Activated CD4-positive, alpha-beta T cell treated with anti-CD3 and anti-CD28 coated beads, Interleukin-2, amount 50 U/mL, for 1 hour (primary cell): ENCODE data around the gene PTCRA.
"Not testable (repeated sequence)": the region's sequence is repeated elsewhere in the genome, so short reads cannot be mapped to it uniquely, and the experiment has no call there.

Experiments used
- DNase-seq: peaks from one replicate; pipeline ENCODE4 v3.0.0-alpha.2; 2020

PTCRA gene

GRCh38 chr6:42947950-42948349 lies 32.1 kb downstream of the PTCRA start:
- no peak for DNase-seq

GRCh38 chr6:42952389-42952788 lies 36.5 kb downstream of the PTCRA start:
- no peak for DNase-seq

GRCh38 chr6:42954405-42954804 lies 38.6 kb downstream of the PTCRA start:
- DNase-seq = not testable (repeated sequence)

- DNase-seq = no peak
Observed at GRCh38 chr6:42958125-42958524, 42.3 kb downstream of the PTCRA start.

GRCh38 chr6:42959917-42960242 lies 44.0 kb downstream of the PTCRA start:
- no peak for DNase-seq

- peak; percentile 31 for DNase-seq
Observed at GRCh38 chr6:42960243-42961019, 44.6 kb downstream of the PTCRA start, which contains the start of gene GNMT. Gene GNMT (plus strand): TSS chr6:42960754. CDS start chr6:42960768, 14 bp downstream.

- no peak for DNase-seq
Observed at GRCh38 chr6:42961020-42961470, 45.2 kb downstream of the PTCRA start.

GRCh38 chr6:42962096-42962495 lies 46.2 kb downstream of the PTCRA start:
- no peak for DNase-seq

- DNase-seq = no peak
Observed at GRCh38 chr6:42962502-42963178, 46.8 kb downstream of the PTCRA start.

- no peak for DNase-seq
Observed at GRCh38 chr6:42963179-42963854, 47.5 kb downstream of the PTCRA start.

GRCh38 chr6:42963855-42964605 lies 48.2 kb downstream of the PTCRA start:
- peak; percentile 26 for DNase-seq

GRCh38 chr6:42966571-42966970 lies 50.7 kb downstream of the PTCRA start:
- DNase-seq = no peak

GRCh38 chr6:42967228-42967627 lies 51.4 kb downstream of the PTCRA start:
- no peak for DNase-seq

GRCh38 chr6:42968126-42968701 lies 52.4 kb downstream of the PTCRA start:
- DNase-seq = no peak

- no peak for DNase-seq
Observed at GRCh38 chr6:42968783-42969182, 52.9 kb downstream of the PTCRA start.

- no peak for DNase-seq
Observed at GRCh38 chr6:42969431-42969830, 53.6 kb downstream of the PTCRA start.

- no peak for DNase-seq
Observed at GRCh38 chr6:42969934-42970333, 54.1 kb downstream of the PTCRA start.

- DNase-seq = no peak
Observed at GRCh38 chr6:42970871-42971612, 55.2 kb downstream of the PTCRA start.

- DNase-seq = no peak
Observed at GRCh38 chr6:42971746-42972327, 56.0 kb downstream of the PTCRA start.

GRCh38 chr6:42973926-42974325 lies 58.1 kb downstream of the PTCRA start:
- no peak for DNase-seq

GRCh38 chr6:42974919-42975505 lies 59.2 kb downstream of the PTCRA start:
- no peak for DNase-seq
